ENCODE measurements around the gene ARMC7.

Gene ARMC7

DNA sequence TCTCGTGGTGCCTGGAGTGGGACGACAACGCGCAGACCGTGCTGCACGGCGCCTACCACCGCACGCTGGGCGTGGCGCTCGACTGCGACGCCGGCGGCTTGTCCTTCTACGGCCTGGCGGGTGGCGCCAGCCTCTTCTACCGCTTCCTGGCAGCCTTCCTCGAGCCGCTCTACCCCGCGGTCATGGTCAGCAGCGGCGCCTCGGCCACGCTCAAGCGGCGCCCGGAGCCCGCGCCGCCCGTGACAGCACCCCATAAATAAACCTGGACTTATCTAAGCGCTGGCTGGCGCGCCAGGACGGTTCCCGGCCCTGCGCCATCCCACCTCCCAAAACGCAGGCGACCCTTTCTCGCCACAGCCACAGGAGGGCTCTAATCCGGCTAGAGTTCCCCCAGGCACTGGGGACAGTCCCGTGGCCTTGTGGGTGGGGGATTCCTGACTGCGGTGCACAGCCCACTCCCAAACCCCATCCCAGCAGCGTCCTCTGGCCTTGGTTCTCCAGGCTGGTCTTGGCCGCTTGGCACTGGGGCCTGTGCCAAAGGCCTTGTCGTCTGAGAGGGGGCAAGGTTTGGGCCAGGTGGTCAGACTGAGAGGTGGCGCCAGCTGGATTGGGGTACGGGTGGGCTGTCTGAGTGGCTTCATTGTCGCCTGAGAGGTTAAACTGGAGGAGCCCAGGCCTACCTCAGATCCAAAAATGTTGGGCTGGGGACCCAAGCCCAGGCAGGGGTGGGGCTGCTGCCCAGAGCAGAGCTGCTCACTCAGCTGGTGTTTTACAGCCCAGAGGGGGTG is 32.1 kb upstream of the ARMC7 start:
- no peak overlapping the region for H3K4me3 ChIP-seq (ENCODE audit: low read depth, low read length)
- in situ Hi-C loops (cut with HindIII; ENCODE audit: low sequenced_read_pairs) = no loop called here
- TF ChIP-seq, protein P1, sequence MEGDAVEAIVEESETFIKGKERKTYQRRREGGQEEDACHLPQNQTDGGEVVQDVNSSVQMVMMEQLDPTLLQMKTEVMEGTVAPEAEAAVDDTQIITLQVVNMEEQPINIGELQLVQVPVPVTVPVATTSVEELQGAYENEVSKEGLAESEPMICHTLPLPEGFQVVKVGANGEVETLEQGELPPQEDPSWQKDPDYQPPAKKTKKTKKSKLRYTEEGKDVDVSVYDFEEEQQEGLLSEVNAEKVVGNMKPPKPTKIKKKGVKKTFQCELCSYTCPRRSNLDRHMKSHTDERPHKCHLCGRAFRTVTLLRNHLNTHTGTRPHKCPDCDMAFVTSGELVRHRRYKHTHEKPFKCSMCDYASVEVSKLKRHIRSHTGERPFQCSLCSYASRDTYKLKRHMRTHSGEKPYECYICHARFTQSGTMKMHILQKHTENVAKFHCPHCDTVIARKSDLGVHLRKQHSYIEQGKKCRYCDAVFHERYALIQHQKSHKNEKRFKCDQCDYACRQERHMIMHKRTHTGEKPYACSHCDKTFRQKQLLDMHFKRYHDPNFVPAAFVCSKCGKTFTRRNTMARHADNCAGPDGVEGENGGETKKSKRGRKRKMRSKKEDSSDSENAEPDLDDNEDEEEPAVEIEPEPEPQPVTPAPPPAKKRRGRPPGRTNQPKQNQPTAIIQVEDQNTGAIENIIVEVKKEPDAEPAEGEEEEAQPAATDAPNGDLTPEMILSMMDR (IDR thresholded peaks at IDR 0.05; ENCODE audit: low read depth, low read length, missing control alignments) = no peak
- DNase-seq (ENCODE audit: low read depth) = no peak

DNA sequence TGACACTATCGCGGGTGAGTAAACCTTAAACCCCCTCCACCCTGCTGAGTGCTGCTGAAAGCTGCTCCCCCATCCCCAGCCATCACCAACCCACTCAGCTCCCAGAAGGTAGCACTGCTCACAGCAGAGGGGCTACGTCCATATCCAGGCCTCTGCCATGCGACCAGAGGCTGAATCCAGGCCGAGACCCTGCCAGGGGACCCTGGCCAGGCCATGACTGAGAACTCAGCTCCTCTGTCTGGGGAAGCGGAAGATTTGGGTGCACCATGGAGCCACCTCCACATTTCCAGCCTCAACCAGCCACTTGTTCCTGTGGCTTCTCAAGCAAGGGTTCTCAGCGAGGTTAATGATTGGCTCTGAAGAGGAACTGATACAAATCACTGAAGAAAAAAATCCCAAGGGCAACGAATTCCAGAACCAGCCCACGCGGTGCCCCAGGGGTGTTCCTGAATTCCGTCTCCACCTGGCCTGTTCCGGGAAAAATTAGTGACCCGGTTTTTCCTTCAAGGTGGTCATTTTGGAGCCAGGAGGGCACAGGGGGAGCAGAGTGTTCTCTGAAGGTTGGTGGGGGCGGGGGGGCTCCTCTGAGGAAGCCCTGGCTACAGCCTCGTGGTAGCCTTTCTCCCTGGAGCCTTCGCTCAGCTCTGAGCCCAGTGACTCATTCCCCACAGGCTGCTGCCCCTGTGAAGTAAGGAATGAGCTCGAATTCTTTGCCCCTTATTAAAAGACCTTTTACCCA is 31.3 kb upstream of the ARMC7 start:
- in situ Hi-C loops (cut with HindIII; ENCODE audit: low sequenced_read_pairs) = no loop called here
- no peak overlapping the region for H3K4me3 ChIP-seq (ENCODE audit: low read depth, low read length)
- peak; percentile 54 for DNase-seq (ENCODE audit: low read depth)
- TF ChIP-seq, protein P1 (IDR thresholded peaks at IDR 0.05; ENCODE audit: low read depth, low read length, missing control alignments) = no peak

DNA sequence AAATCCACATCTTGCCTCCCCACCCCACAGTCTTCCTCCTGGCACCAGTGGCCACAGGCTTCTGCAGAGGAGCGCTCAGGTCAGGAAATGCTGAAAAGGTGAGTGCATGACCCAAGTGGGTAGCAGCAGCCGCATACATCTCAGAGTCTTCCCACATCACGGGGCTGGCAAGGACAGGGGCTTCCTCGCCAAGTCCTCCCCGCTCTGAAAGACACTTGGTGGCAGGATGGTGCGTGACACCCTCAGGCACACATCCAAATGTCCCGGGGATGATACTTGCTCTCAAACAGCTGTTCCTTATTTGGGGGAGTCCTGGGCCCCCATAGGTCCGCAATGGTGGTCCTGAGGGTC is 30.8 kb upstream of the ARMC7 start:
- H3K4me3 ChIP-seq (ENCODE audit: low read depth, low read length) = no peak overlapping the region
- in situ Hi-C loops (cut with HindIII; ENCODE audit: low sequenced_read_pairs) = no loop called here

DNA sequence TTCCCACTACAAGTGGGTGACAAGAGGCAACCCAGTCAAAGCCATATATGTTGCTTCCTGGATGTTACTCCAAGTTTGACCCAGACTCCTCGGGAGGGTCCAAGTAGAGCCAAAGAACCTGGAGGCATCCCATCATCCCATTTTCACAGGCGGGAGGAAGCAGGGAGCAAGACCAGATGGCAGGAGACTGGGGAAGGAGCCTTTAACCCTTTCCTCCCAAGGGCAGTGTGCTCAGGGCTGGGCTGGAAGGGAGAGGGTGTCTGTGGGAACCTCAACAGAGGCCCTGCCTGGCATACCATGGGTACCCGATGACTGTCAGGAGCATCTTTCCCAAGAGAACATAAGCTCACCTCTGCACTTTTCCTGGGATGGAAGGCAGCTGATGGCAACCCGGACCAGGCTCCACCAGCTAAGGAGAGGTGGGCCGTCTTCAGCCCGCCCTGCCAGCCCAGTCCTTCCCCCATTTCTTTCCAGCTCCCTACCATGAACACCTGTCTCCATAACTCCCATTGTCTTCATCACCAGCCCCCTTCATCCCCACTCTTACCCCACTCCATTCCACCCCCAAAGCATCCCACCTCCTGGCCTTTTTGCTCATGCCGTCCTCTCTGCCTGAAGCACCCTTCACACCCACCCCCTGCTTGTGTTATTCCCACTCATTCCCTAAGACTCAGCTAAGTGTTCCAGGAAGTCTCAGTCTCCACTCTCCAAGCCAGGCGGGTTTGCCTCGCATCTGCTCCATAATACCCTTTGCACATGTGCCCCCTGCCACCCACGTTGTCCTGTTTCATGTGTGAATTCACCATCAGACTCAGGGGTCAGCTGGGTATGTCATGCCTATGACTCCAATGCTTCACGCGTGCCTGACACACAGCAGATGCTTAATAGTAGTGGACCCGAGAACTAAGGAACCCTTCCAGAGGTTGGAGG is 27.9 kb upstream of the ARMC7 start:
- TF ChIP-seq, protein P1 (IDR thresholded peaks at IDR 0.05; ENCODE audit: low read depth, low read length, missing control alignments) = no peak
- DNase-seq (ENCODE audit: low read depth) = no peak
- in situ Hi-C loops (cut with HindIII; ENCODE audit: low sequenced_read_pairs) = no loop called here
- no peak overlapping the region for H3K4me3 ChIP-seq (ENCODE audit: low read depth, low read length)

More for the DNA sequence above, 30.8 kb upstream of the ARMC7 start:
- TF ChIP-seq, protein P1 (IDR thresholded peaks at IDR 0.05; ENCODE audit: low read depth, low read length, missing control alignments) = no peak
- DNase-seq (ENCODE audit: low read depth) = no peak

DNA sequence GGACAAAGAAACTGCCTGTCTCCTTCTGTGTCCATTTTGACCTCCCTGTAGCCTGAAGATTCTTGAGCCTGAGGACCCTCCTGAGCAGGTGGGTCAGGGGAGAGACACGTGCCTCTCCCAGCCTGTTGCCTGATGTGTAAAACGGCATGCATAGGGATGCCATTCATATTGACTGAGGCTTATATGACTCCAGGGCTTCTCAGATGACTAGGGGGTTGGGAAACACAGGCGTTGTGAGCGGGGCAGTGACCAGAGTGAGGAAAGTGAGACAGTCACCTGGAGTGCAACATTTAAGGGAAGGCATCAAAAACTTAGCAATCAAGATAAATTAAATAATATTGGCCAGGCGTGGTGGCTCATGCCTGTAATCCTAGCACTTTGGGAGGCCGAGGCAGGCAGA is 27.1 kb upstream of the ARMC7 start:
- in situ Hi-C loops (cut with HindIII; ENCODE audit: low sequenced_read_pairs) = no loop called here
- TF ChIP-seq, protein P1 (IDR thresholded peaks at IDR 0.05; ENCODE audit: low read depth, low read length, missing control alignments) = no peak
- H3K4me3 ChIP-seq (ENCODE audit: low read depth, low read length) = no peak overlapping the region
- DNase-seq (ENCODE audit: low read depth) = no peak

DNA sequence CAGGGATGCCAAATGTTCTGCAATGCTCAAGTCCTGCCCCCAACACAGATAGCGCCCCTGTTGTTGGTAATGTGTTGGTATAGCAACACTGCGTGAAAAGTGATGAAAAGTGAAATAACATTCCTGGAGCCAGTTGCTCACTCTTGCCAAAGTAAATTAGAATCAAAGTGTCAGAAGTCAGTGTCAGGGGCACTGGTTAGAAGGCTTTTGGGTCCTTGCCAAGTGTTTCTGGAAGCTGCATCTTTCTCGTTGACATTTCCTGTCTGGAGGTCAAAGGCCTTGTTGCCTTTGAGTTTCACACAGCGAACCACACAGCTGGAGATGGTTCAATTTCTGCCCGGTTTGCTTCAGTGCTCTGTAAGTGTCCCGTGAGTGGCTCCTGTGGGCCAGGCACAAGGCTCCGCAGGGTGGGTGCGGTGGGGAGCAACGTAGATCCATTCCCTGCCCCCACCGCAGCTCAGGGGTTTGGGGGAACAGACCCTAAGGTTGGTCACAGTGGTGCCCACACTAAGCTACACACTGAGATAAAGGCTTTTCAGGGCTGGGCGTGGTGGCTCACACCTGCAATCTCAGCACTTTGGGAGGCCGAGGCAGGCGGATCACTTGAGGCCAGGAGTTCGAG is 25.6 kb upstream of the ARMC7 start:
- DNase-seq (ENCODE audit: low read depth) = no peak
- TF ChIP-seq, protein P1 (IDR thresholded peaks at IDR 0.05; ENCODE audit: low read depth, low read length, missing control alignments) = no peak
- in situ Hi-C loops (cut with HindIII; ENCODE audit: low sequenced_read_pairs) = no loop called here
- no peak overlapping the region for H3K4me3 ChIP-seq (ENCODE audit: low read depth, low read length)

All from astrocyte of the cerebellum (primary cell).